Measurements from ENCODE around the gene TECPR2. TPM values are rescaled to one million over a fixed set of nuclear protein-coding genes. Genes with fewer than 3 reads are reported as not detected.
A peak's percentile ranks its signal among the peaks of the same experiment; 100 is the strongest.

The TECPR2 gene
- total and polyA plus RNA-seq, 2 of the 13 experiments (the other 11 are each of a cell fraction or from before 2014, with no cell fraction given): 3.5 to 5.7 TPM

- no peak for TF ChIP-seq ZNF530 (CRISPR knock-in tag; IDR thresholded peaks at IDR 0.05; ENCODE audit: low read depth)
- TF ChIP-seq SNAPC4 (CRISPR knock-in tag; IDR thresholded peaks at IDR 0.05): no peak
- TF ChIP-seq ZNF629 (CRISPR knock-in tag; conservative IDR thresholded peaks at IDR 0.05): no peak
- TF ChIP-seq ZNF546 (CRISPR knock-in tag; conservative IDR thresholded peaks at IDR 0.05): 0 out of 2 replicates have a peak, but pooled peaks have one; percentile 17
- peak; percentile 47; the same call in 1 of the 2 replicates for TF ChIP-seq ZNF782 (CRISPR knock-in tag; IDR thresholded peaks at IDR 0.05; ENCODE audit: borderline replicate concordance)
- peak; percentile 84 for TF ChIP-seq ELF3 (CRISPR knock-in tag; IDR thresholded peaks at IDR 0.05)
- TF ChIP-seq, protein P1, sequence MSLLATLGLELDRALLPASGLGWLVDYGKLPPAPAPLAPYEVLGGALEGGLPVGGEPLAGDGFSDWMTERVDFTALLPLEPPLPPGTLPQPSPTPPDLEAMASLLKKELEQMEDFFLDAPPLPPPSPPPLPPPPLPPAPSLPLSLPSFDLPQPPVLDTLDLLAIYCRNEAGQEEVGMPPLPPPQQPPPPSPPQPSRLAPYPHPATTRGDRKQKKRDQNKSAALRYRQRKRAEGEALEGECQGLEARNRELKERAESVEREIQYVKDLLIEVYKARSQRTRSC (CRISPR knock-in tag; IDR thresholded peaks at IDR 0.05; ENCODE audit: low read depth): no peak
- TF ChIP-seq ZBED4 (CRISPR knock-in tag; IDR thresholded peaks at IDR 0.05; ENCODE audit: borderline replicate concordance): peak; percentile 16; the same call in 1 of the 2 replicates
- peak; percentile 63; the same call in 1 of the 2 replicates for TF ChIP-seq SALL1 (CRISPR knock-in tag; IDR thresholded peaks at IDR 0.05)
- TF ChIP-seq, protein P2, sequence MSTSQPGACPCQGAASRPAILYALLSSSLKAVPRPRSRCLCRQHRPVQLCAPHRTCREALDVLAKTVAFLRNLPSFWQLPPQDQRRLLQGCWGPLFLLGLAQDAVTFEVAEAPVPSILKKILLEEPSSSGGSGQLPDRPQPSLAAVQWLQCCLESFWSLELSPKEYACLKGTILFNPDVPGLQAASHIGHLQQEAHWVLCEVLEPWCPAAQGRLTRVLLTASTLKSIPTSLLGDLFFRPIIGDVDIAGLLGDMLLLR (CRISPR knock-in tag; IDR thresholded peaks at IDR 0.05): peak; percentile 90; the same call in 1 of the 2 replicates
- no peak for TF ChIP-seq RXRB (CRISPR knock-in tag; IDR thresholded peaks at IDR 0.05; ENCODE audit: borderline replicate concordance)
- 0 out of 2 replicates have a peak, but pooled peaks have one; percentile 19 for TF ChIP-seq GTF3A (CRISPR knock-in tag; conservative IDR thresholded peaks at IDR 0.05)
- peak; percentile 89 for TF ChIP-seq ZNF891 (CRISPR knock-in tag; IDR thresholded peaks at IDR 0.05)
- no peak for TF ChIP-seq SYNCRIP (IDR thresholded peaks at IDR 0.05; ENCODE audit: insufficient read depth, low read depth, low read length)
- TF ChIP-seq, protein P3, sequence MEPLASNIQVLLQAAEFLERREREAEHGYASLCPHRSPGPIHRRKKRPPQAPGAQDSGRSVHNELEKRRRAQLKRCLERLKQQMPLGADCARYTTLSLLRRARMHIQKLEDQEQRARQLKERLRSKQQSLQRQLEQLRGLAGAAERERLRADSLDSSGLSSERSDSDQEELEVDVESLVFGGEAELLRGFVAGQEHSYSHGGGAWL (CRISPR knock-in tag; IDR thresholded peaks at IDR 0.05): peak; percentile 56; the same call in 1 of the 2 replicates
- TF ChIP-seq NR2F1 (CRISPR knock-in tag; IDR thresholded peaks at IDR 0.05): no peak
- no peak for TF ChIP-seq SRF (IDR thresholded peaks at IDR 0.05; ENCODE audit: low read depth, low read length)
- TF ChIP-seq ZNF501 (CRISPR knock-in tag; IDR thresholded peaks at IDR 0.05): peak; percentile 79
These were observed 48.3 kb upstream of the TECPR2 start (continued) for GRCh38 chr14:102314242-102315011.
